ENCODE measurements around the gene ZDHHC7. TPM values are rescaled to one million over a fixed set of nuclear protein-coding genes. Genes with fewer than 3 reads are reported as not detected.

Gene ZDHHC7
- total RNA-seq, 1 donor from 2014 or later, result 37.3 TPM

- peaks cover 91% of the 10 kb centered on the region for H3K4me1 ChIP-seq
- no peak overlapping the region for H3K4me3 ChIP-seq
- no peaks in the 10 kb centered on the region for H3K36me3 ChIP-seq
- H3K27ac ChIP-seq, result peak overlapping the region; percentile 88
- intact Hi-C loops (cut with DNase I), result no loop called here
- H3K9me3 ChIP-seq, result no peaks in the 10 kb centered on the region
- no peak for TF ChIP-seq POLR2AphosphoS5 (IDR thresholded peaks at IDR 0.05; ENCODE audit: insufficient read depth in 1 of 2, low read depth in 1 of 2)
- no peak for TF ChIP-seq CTCF (IDR thresholded peaks at IDR 0.05)
- TF ChIP-seq POLR2A (IDR thresholded peaks at IDR 0.05), result no peak
- DNase-seq (ENCODE audit: extremely low spot score in 2 of 2), result no peak
- H3K27me3 ChIP-seq, result no peaks in the 10 kb centered on the region
Measured at GRCh38 chr16:85006639-85007038, 4.7 kb downstream of the ZDHHC7 start.

- no peak overlapping the region for H3K4me3 ChIP-seq
- H3K4me1 ChIP-seq, result peaks cover 99% of the 10 kb centered on the region
- intact Hi-C loops (cut with DNase I), result no loop called here
- H3K36me3 ChIP-seq, result no peaks in the 10 kb centered on the region
- no peaks in the 10 kb centered on the region for H3K9me3 ChIP-seq
- H3K27ac ChIP-seq, result peak overlapping the region; percentile 88
- no peaks in the 10 kb centered on the region for H3K27me3 ChIP-seq
- no peak for DNase-seq (ENCODE audit: extremely low spot score in 2 of 2)
- no peak for TF ChIP-seq POLR2A (IDR thresholded peaks at IDR 0.05)
- TF ChIP-seq CTCF (IDR thresholded peaks at IDR 0.05), result no peak
- peak; percentile 11 to 94 for TF ChIP-seq POLR2AphosphoS5 (IDR thresholded peaks at IDR 0.05; ENCODE audit: insufficient read depth in 1 of 2, low read depth in 1 of 2)
Measured at GRCh38 chr16:85005285-85006069, 5.9 kb downstream of the ZDHHC7 start.

GRCh38 chr16:85004587-85005205, 6.6 kb downstream of the ZDHHC7 start:
- H3K27me3 ChIP-seq, result no peaks in the 10 kb centered on the region
- no peak for TF ChIP-seq POLR2AphosphoS5 (IDR thresholded peaks at IDR 0.05; ENCODE audit: insufficient read depth in 1 of 2, low read depth in 1 of 2)
- H3K9me3 ChIP-seq, result no peaks in the 10 kb centered on the region
- intact Hi-C loops (cut with DNase I), result no loop called here
- no peaks in the 10 kb centered on the region for H3K36me3 ChIP-seq
- H3K27ac ChIP-seq, result peak overlapping the region; percentile 88
- H3K4me3 ChIP-seq, result no peak overlapping the region
- H3K4me1 ChIP-seq, result peaks cover 99% of the 10 kb centered on the region
- no peak for DNase-seq (ENCODE audit: extremely low spot score in 2 of 2)

- TF ChIP-seq CTCF (IDR thresholded peaks at IDR 0.05) (no peak), POLR2AphosphoS5 (IDR thresholded peaks at IDR 0.05; ENCODE audit: insufficient read depth in 1 of 2, low read depth in 1 of 2) (no peak), POLR2A (IDR thresholded peaks at IDR 0.05) (no peak)
- H3K4me1 ChIP-seq, result peaks cover 94% of the 10 kb centered on the region
- no peaks in the 10 kb centered on the region for H3K9me3 ChIP-seq
- H3K36me3 ChIP-seq, result no peaks in the 10 kb centered on the region
- H3K27ac ChIP-seq, result peak overlapping the region; percentile 88
- no peak for DNase-seq (ENCODE audit: extremely low spot score in 2 of 2)
- intact Hi-C loops (cut with DNase I), result no loop called here
- no peaks in the 10 kb centered on the region for H3K27me3 ChIP-seq
- H3K4me3 ChIP-seq, result no peak overlapping the region
Measured at GRCh38 chr16:85003725-85004586, 7.4 kb downstream of the ZDHHC7 start.

GRCh38 chr16:85003076-85003475, 8.3 kb downstream of the ZDHHC7 start:
- no peaks in the 10 kb centered on the region for H3K27me3 ChIP-seq
- H3K4me1 ChIP-seq, result peaks cover 85% of the 10 kb centered on the region
- DNase-seq (ENCODE audit: extremely low spot score in 2 of 2), result no peak
- H3K36me3 ChIP-seq, result no peaks in the 10 kb centered on the region
- H3K4me3 ChIP-seq, result peak overlapping the region in 1 of 2 donors; percentile 1
- no peaks in the 10 kb centered on the region for H3K9me3 ChIP-seq
- TF ChIP-seq POLR2AphosphoS5 (IDR thresholded peaks at IDR 0.05; ENCODE audit: insufficient read depth in 1 of 2, low read depth in 1 of 2) (peak in 1 of 2 donors; percentile 2), CTCF (IDR thresholded peaks at IDR 0.05) (no peak)
- H3K27ac ChIP-seq, result peak overlapping the region; percentile 88
- intact Hi-C loops (cut with DNase I), result no loop called here

All from vagina (tissue), 2 donors.